HG03442 (cell line): ENCODE data around the gene RANGRF.
"Not testable (repeated sequence)": the region's sequence is repeated elsewhere in the genome, so short reads cannot be mapped to it uniquely, and the experiment has no call there.

ENCODE experiments used
- ATAC-seq: cut with Tn5 transposase; IDR thresholded peaks from one replicate; pipeline ENCODE4 v1.9.1; 2021; ENCODE audit warnings: mild to moderate bottlenecking, moderate library complexity; ENCODE audit not compliant: unreplicated experiment

RANGRF gene, protein sequence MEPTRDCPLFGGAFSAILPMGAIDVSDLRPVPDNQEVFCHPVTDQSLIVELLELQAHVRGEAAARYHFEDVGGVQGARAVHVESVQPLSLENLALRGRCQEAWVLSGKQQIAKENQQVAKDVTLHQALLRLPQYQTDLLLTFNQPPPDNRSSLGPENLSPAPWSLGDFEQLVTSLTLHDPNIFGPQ

DNA sequence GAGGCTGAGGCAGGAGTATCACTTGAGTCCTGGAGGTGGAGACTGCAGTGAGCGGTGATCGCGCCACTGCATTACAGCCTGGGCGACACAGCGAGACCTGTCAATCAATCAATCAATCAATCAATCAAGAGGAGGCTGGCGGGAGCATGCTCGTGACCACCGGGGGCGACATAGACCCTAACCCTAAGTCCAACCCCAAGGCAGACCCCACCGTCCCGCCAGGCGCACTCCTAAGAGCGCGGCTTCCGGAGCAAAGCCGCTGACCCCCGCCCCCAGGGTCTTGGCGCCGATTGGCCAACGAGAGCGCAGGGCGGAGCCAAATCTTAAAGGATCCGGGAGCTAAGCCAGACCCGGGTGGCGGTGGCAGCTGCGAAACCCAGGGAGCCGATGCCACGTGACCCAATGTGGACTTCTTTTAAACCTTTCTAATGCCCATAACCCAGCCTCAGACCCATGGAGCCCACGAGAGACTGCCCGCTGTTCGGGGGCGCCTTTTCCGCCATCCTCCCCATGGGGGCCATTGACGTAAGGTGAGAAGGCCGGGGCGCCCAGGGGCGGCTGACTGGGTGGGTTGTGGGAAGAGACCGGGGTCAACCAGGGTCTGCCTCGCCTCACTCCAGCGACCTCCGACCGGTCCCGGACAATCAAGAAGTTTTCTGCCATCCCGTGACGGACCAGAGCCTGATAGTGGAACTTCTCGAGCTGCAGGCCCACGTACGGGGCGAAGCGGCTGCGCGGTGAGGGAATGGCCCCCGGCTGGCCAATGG lies at the start of gene RANGRF:
Gene RANGRF, plus strand, starts transcription at position 335 of the 767 bp plus-strand sequence. Its CDS starts 119 bp downstream, at position 454.
- peak; percentile 60 for ATAC-seq

DNA sequence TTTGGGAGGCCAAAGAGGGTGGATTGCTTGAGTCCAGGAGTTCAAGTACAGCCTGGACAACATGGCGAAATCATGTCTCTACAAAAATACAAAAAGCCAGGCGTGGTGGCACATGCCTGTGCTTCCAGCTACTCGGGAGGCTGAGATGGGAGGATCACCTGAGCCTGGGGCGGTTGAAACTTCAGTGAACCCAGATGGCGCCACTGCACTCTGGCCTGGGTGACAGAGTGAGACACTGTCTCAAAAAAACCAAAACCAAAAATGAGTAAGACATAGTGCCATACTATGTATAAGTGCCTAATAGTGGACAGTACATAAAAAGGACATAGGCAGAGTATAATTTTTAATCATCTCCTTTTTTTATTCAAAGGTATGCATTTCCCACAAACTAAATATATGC lies 44.6 kb upstream of the RANGRF start:
- no peak for ATAC-seq

DNA sequence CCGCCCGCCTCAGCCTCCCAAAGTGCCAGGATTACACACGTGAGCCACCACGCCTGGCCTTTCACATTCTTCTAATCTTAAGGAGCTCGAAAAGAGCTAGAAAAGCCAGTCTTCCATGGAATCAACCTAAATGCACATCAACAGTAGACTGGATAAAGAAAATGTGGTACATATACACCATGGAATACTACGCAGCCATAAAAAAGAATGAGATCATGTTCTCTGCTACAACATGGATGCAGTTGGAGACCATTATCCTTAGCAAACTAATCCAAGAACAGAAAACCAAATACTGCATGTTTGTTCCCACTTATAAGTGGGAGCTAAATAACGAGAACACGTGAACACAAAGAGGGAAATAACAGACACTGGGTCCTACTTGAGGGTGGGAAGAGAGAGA lies 43.7 kb upstream of the RANGRF start:
- ATAC-seq: no peak

DNA sequence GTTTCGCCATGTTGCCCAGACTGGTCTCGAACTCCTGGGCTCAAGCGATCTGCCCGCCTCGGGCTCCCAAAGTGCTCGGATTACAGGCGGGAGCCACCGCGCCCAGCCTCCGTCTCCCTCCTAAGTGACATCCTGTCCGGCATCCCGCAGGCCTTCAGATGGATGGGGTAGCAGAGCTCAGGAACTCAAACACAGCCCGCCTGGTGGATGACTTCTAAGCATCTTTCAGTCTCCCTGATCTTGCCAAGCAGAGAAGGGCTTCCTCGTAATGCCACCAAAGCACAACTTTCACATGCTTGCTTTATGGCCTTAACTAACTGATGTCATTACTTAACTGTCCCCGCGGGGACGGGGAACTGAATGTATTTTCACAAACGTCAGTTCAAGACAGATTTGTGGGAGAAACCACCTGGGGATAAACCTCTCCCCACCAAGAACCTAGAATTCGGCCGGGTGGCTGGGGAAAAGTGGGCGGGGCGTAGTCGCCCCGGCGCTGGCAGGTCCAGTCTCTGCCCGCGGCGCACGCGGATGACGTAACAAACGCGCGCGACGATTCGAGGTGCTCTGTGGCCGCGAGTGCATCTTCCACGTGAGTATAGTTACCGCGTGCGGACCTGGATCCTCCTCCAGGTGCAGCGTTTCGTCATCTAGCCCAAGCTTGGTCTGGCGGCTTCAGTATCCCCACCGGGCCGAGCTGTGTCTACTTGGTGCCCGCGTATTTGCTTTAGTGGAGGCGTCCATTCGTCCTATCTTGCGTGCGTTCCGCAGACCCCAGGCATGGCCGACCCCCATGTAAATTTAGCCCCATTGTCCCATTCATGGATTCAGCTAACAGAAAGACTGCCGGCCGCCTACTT lies 39.5 kb upstream of the RANGRF start, which contains the start of gene PFAS:
Gene PFAS, plus strand, starts transcription at position 539 of the 857 bp plus-strand sequence. CDS start 4,649 bp downstream, outside the sequence.
- peak; percentile 56 for ATAC-seq

DNA sequence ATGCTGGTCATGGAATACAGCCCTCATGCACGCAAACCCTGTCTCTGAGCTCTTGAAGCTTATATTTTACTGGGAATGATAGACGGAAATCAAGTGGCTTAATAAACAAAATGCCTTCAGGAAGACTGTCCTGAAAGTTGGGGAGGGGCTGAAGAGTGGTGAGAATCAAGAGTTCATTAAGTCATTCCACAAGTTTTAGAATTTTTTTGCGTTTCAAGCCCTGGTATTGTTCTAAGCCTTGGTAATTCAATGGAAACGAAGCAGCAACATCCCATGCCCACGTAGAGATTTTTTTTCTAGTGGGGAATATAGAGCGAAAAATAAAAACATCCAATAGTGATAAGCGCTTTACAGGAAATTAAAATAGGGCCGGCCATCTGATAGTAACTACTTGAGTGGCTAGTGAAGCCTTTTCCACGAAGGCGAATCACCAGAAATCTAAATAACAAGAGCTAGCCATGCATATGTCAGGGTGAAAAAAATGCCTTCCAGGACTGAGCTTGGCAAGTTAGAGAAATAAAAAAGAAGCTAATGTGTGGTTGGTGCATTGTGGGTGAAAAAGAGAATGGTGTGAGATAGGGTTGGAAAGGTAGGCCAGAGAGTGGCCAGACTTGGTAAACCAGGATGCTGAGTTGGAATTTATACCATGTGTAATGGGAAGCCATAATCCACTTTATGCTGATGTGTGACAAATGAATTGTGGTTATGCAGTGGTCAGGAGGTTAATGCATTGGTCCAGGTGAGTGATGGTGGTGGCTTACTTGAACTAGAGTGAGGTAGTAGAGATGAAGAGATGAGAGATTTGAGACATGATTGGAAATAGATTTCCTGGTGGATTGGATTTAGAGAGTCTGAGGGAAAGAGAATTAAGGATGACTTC lies 38.6 kb upstream of the RANGRF start:
- ATAC-seq: no peak

DNA sequence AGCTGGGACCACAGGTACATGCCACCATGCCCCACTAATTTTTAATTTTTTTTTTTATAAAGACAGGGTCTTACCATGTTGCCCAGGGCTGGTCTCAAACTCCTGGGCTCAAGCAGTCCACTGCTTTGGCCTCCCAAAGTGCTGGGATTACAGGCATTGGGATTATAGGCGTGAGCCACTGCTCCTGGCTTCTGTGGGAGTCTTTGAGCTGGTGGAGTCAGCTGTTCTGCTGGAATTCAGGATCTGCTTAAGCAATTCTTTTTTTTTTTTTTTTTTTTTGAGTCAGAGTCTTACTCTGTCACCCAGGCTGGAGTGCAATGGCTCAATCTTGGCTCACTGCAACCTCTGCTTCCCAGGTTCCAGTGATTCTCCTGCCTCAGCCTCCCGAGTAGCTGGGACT lies 37.1 kb upstream of the RANGRF start:
- not testable (repeated sequence) for ATAC-seq

DNA sequence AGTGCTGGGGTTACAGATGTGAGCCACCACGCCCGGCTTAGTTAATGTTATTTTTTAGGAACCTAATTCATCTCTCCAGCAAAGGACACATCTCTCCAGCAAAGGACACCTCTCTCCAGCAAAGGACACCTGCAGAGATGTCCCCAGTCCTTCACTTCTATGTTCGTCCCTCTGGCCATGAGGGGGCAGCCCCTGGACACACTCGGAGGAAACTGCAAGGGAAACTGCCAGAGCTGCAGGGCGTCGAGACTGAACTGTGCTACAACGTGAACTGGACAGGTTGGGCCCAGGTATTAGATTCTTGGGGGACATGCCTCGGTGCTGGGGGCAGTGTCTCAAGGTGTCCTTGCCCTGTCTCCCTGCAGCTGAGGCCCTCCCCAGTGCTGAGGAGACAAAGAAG lies 34.7 kb upstream of the RANGRF start:
- ATAC-seq: no peak

DNA sequence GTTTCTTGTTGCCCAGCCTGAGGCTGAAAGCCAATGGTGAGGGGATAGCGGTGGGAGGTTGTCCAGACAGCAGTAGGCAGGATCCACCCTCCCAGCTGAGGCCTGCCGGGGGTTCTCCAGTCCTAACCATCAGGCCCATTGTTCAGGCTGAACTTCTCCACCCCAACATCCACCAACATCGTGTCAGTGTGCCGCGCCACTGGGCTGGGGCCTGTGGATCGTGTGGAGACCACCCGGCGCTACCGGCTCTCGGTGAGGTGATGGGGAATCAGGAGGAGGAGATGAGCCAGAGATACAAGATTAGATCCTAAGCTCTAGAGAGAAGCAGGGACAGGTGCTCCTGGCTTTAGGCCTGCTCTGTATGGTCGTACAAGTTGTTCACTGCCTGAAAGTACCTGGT lies 33.6 kb upstream of the RANGRF start:
- ATAC-seq: no peak

DNA sequence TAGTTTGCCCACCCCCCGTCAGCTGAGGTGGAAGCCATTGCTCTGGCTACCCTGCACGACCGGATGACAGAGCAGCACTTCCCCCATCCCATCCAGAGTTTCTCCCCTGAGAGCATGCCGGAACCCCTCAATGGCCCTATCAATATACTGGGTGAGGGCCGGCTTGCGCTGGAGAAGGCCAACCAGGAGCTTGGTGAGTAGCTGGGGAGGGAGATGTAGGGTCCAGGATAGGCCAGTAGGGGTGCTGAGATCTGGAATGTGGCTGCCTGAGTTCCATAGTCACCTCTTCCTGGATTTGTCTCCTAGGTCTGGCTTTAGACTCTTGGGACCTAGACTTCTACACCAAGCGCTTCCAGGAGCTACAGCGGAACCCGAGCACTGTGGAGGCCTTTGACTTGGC lies 33.0 kb upstream of the RANGRF start:
- ATAC-seq: no peak

DNA sequence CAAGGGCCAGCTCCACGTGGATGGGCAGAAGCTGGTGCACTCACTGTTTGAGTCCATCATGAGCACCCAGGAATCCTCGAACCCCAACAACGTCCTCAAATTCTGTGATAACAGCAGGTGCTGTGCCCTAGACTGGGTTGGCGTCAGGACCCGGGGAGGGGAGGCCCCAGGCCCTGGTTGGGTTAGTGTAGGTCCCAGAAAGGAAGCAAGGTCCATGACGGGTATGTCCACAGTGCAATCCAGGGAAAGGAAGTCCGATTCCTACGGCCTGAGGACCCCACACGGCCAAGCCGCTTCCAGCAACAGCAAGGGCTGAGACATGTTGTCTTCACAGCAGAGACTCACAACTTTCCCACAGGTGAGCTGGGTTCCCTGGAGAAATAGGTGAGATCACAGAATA lies 32.2 kb upstream of the RANGRF start:
- ATAC-seq: no peak

DNA sequence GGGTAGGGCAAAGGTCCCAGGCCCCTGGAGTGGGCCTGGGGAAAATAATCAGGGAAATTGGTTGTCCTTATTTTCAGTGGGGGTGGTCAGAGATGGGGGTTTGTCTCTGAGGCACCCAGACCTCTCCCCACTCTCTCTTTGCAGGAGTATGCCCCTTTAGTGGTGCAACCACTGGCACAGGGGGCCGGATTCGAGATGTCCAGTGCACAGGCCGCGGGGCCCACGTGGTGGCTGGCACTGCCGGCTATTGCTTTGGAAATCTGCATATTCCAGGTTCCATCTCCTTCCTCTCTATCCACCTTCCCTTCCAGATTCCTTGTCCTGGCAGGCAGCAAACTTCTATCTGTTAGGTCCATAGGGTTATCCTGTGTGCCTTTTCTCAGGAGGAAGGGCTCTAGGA lies 31.8 kb upstream of the RANGRF start:
- no peak for ATAC-seq

DNA sequence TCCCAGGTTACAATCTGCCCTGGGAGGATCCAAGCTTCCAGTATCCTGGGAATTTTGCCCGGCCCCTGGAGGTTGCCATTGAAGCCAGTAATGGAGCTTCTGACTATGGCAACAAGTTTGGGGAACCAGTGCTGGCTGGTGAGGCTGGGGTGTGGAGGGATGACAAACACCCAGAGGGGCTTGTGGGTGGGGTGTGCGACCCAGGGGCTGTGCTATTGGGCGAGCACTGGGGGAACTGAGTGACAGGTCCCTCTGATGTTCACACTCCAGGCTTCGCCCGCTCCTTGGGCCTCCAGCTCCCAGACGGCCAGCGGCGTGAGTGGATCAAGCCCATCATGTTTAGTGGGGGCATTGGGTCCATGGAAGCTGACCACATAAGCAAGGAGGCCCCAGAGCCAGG lies 30.7 kb upstream of the RANGRF start:
- no peak for ATAC-seq

DNA sequence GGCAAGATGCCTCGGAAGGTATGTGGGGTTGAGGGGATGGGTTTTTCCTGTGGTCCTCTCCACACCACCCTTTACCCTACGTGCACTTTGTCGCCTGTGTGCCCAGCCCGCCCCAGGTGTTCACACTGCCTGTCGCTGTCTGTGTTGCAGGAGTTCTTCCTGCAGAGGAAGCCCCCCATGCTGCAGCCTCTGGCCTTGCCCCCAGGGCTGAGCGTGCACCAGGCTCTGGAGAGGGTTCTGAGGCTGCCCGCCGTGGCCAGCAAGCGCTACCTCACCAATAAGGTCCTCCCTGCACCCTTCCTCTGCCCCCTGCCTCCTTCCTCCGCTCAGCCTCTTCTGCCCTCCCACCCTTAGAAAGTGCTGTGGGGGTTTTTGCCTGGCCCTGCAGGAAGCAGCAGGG lies 24.1 kb upstream of the RANGRF start:
- ATAC-seq: no peak

DNA sequence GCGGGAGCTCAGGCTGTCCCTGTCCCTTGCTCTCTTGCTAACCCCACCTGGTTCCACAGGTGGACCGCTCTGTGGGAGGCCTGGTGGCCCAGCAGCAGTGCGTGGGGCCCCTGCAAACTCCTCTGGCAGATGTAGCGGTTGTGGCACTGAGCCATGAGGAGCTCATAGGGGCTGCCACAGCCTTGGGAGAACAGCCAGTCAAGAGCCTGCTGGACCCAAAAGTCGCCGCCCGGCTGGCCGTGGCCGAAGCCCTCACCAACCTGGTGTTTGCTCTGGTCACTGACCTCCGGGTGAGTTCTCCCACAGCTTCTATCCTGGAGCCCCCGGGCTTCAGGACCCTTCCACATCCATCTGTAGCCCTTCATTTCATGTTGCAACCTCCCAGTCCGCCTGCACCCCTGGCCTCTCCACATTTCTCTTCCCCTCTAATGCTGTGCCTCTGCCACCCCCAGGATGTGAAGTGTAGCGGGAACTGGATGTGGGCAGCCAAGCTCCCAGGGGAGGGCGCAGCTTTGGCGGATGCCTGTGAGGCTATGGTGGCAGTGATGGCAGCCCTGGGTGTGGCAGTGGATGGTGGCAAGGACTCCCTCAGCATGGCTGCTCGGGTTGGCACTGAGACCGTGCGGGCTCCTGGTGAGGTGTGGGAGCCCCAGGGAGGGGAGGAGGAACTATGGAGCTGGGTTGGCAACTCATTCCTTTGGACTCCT lies 23.5 kb upstream of the RANGRF start:
- ATAC-seq: no peak

DNA sequence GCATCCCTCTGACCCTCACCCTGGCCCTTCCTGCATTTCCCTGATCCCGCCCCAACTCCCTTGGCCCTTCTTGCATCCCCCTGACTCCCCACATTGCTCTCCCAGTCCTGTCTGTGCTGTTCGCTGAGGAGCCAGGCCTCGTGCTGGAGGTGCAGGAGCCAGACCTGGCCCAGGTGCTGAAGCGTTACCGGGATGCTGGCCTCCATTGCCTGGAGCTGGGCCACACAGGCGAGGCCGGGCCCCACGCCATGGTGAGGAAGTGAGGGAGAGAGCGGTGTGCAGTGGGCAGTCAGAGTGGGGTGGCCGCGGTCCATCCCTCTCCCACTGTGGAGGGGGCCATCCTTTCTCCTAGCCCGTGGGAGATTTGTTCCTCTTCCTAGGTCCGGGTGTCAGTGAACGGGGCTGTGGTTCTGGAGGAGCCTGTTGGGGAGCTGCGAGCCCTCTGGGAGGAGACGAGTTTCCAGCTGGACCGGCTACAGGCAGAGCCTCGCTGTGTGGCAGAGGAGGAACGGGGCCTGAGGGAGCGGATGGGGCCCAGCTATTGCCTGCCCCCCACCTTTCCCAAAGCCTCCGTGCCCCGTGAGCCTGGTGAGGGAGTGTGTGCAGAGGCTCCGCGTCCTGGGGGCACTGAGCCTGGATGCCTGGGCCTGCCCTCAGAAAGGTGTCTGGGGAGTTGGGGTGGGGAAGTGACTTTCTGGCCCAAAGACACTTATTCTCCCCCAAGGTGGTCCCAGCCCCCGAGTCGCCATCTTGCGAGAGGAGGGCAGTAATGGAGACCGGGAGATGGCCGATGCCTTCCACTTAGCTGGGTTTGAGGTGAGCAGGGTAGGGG lies 21.6 kb upstream of the RANGRF start:
- ATAC-seq: no peak

DNA sequence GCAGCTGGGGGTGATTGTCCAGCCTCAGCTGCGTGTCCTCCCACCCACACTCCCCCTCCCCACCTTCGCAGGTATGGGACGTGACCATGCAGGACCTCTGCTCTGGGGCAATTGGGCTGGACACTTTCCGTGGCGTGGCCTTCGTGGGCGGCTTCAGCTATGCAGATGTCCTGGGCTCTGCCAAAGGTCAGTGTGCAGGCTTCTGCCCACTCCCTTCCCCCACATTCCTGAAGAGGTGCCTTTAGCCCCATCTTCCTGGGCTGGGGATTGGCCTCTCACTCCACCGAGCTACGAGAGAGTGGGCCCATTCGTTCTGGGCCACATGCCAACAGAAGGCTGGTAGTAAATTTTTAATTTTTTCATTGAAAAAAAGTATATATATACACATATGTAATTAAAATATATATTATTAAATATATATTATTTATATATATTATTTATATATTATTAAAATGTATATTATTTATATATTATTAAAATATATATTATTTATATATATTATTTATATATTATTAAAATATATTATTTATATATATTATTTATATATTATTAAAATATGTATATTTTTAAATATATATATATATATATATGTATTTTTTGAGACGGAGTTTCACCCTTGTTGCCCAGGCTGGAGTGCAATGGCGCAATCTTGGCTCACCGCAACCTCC lies 20.9 kb upstream of the RANGRF start:
- ATAC-seq: no peak

DNA sequence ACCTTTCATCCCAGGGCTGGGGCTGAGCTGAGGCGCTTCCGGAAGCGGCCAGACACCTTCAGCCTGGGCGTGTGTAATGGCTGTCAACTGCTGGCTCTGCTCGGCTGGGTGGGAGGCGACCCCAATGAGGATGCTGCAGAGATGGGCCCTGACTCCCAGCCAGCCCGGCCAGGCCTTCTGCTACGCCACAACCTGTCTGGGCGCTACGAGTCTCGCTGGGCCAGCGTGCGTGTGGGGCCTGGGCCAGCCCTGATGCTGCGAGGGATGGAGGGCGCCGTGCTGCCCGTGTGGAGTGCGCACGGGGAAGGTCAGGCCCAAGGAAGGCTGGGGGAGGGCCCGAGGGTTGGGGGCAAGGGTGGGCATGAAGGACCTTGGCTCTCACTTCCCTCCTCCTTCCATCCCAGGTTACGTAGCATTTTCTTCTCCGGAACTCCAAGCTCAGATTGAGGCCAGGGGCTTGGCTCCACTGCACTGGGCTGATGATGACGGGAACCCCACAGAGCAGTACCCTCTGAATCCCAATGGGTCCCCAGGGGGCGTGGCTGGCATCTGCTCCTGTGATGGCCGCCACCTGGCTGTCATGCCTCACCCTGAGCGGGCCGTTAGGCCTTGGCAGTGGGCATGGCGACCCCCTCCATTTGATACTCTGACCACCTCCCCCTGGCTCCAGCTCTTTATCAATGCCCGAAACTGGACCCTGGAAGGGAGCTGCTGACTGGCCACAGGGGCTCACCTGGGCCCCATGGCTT lies 19.7 kb upstream of the RANGRF start:
- no peak for ATAC-seq

DNA sequence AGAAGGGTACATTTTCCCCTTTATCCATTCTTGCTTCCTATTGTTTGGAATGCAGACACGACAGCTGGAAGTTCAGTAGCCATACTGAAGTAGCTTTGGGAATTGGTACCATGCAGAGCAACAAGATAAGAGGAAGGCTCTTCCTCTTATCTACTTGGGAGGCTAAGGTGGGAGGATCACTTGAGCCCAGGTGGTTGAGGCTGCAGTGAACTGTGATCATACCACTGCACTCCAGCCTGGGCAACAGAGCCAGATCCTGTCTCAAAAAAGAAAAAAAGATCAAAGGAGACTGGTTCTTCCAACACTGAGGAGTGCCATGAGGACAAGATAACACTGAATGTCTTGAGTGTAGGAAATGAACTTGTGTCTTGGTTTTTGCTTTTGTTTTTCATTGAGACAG lies 16.0 kb upstream of the RANGRF start:
- ATAC-seq: no peak
